GM18519 (cell line): ENCODE measurements around the gene GALNT9.

Experiments
- ATAC-seq: cut with Tn5 transposase; IDR thresholded peaks from one replicate; pipeline ENCODE4 v1.9.1; 2021; ENCODE audit warnings: mild to moderate bottlenecking, moderate library complexity; ENCODE audit not compliant: unreplicated experiment, low FRiP score

The GALNT9 gene

GRCh38 chr12:132282031-132282949 is 47.1 kb downstream of the GALNT9 start:
- ATAC-seq: no peak

GRCh38 chr12:132281038-132281437 is 48.4 kb downstream of the GALNT9 start:
- no peak for ATAC-seq

- no peak for ATAC-seq
Measured at GRCh38 chr12:132280406-132280805, 49.0 kb downstream of the GALNT9 start.

- ATAC-seq: no peak
Measured at GRCh38 chr12:132279930-132280329, 49.5 kb downstream of the GALNT9 start.

DNA sequence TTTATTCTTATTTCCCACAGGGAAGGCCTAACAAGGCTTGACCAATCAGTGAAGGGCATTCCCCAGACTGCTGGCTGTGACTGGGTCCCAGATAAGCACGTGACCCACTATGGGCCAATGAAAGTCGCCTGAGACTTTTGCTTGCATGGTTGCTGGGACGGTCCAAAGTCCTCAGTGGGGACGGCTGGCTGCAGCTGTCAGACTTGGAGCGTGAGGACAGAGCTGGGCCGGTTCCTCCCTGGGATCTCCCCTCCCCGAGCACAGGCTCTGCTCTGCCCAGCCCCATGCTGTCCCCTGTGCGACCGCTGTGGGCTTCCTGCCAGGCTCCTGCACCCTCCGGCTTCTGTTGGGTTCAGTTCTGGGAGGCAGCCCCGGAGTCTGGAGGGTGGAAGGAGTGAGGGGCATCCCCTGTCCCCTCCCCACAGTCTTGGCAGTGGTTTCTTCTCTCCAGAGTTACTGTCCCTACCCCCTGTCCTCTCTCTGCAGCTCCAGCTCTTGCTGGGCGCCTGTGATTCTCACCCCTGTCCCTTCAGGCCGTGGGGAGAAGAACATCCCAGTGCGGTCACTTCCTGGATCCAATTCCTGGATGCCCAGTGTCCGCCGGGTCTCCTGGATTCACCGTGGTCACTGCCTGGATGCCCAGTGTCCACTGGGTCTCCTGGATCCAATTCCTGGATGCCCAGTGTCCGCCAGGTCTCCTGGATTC is 50.1 kb downstream of the GALNT9 start:
- ATAC-seq: no peak

DNA sequence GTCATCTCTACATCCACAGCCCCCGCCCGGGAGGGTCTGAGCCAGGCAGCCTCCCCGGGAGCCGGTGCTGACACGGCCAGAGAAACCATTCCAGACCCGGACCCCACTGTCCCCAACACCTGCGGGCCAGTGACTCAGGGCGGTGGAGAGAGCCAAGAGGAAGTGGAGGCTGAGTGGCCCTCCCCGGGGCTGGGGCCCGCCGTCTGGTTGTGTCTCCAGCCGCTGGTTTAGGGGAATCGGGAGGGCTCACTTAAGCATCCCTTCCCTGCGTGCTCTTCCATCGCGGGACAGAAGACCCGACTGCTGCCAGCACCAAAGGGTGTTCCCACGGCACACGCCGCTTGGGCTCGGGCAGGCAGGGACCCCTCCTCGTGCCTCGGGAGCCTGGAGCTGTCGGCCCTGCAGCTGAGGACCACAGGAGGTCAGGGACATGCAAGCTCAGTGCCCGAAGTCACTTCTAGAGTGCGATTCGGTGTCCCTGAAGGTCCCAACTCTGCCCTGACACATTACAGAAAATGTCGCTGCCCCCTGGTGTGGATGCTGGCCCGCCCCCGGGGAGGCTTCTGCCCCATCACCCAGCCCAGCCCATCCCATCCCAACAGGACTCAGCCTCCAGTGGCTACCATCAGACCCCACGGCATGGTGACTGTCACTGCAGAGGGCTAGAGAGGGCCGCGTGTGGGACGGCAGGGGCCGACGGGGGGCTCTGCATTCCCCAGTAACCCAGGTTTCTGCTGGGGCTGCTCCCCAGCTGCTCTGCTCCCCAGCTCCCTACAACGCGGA is 50.8 kb downstream of the GALNT9 start:
- no peak for ATAC-seq

DNA sequence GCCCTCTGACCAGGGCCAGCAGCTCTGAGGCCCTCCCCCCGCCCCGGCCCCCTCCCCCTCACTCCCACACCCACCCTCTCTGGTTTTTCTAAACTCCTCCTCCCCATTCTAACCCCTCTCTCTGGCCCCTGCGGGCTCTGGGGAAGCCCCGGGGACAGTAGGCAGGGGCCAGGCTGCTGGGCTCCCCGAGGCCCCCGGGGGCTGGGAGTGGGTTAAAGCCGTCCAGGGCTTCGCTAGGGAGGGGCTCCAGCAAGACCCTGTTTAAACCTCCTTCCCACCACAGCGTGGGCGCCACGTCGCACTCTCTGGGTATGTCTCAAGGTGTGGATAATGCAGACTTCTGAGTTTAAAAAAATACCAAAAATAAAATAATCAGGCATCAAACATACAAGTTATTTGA is 51.4 kb downstream of the GALNT9 start:
- ATAC-seq: no peak

GRCh38 chr12:132277374-132277941 is 51.9 kb downstream of the GALNT9 start:
- no peak for ATAC-seq

DNA sequence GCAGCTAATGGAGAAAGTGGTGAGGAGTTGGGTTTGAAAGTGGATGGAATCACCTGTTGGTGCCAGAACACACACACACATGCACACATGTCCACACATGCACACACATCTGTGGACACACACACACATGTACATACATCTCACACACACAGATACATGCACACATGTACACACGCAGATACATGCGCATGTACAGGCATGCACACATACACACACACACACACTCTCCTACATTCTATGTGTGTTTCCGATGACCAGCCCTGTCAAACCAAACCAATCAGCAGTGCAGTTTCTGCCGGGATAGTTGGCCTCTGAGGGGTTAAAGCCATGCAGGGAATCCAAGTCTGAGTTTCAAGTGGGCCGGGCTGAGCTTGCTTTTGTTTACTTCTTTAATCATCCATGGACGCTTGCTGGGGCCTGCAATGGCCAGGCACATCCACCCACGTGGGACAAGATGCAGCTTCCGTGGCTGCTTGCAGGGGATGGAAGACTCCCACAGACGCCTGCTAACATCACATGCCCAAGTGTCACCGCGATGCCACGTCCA is 52.5 kb downstream of the GALNT9 start:
- no peak for ATAC-seq

GRCh38 chr12:132276066-132276826 is 53.1 kb downstream of the GALNT9 start:
- no peak for ATAC-seq

- ATAC-seq: no peak
Measured at GRCh38 chr12:132275631-132276030, 53.8 kb downstream of the GALNT9 start.

DNA sequence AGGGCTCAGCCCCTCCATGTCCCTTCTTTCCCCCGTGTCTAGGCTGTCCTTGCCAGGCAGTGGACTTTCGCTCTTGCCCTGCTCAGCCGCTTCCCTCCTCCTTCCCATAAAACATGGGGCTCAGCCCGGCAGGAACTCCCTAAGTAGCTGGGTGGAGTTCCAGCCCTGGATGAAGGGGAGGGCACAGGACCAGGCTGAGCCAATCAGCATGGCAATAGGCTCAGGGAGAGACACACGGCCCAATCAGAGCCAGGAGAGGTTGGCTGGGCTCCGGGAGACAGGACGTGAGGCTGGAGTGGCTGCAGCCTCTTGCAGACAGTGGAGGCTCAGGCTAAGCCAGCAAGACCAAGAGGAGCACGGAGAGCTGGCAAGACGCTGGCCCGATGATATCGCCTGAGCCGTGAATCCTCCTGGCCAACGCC is 54.3 kb downstream of the GALNT9 start:
- no peak for ATAC-seq

GRCh38 chr12:132273992-132274334 is 55.4 kb downstream of the GALNT9 start:
- ATAC-seq: no peak

DNA sequence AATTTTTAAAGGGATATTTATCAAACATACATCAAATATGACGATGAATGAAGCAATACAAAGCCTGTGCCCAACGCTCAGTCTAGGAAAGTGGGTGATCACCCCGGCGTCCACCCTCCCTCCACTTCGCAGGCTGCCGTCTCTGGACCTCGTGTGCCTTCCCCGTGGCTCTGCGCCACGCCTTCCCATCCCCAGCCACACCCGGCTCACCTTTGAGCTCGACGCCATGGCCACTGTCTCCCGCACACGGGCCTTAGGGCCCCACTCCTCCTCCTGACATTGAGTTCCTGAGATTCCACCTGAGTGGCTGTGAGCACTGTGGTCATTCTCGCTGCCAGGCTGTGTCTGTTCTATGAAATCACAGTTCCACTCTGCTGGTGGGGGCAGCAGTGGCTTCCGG is 56.7 kb downstream of the GALNT9 start:
- ATAC-seq: no peak

- no peak for ATAC-seq
Measured at GRCh38 chr12:132271755-132272092, 57.7 kb downstream of the GALNT9 start.

- ATAC-seq: no peak
Measured at GRCh38 chr12:132270969-132271754, 58.2 kb downstream of the GALNT9 start.

- ATAC-seq: no peak
Measured at GRCh38 chr12:132270516-132270915, 58.9 kb downstream of the GALNT9 start.

DNA sequence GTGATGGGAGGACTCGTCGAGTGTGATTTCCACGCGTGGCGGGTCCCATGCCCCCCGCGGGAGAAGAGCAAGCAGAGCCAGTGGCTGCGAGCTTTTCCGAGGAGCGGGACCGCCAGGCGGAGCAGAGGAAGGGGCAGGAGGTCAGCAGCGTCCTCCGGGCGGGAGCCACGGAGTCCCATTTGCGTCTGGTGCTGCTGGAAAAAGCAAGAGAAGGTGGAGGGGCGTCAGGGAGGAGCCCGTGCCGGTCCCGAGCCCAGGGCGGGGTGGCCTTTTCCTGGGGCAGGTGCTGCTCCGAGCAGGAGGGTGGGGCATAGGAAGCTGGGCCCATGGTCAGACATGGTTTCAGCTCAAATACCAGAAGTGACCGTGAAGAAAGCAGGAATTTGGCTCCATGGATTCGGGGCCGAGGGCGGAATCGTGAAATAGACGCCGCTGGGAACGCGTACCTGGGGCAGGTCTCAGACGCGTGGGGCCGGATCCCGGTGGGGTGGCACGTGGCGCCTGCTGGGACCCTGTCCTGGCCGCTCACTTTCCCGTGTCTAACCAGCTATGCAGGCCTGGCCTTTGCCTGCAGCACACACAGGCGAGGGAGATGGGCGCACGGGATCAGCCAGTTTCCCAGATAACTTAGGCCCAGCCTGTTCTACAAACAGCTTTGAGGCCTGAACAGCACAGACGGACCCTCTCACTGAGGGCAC is 60.0 kb downstream of the GALNT9 start:
- ATAC-seq: no peak
